Thyroid gland (tissue), 4 donors: ENCODE results near the gene FAM241B.

Experiments
- CTCF ChIP-seq, 6 experiments: fragments of 200-600 bp in 3 of 6; fragments of 450-650 bp in 3 of 6; sonication (generic) in 3 of 6; IDR thresholded peaks; one replicate each; pipeline ENCODE4 v1.5.1; 2016 to 2019; ENCODE audit warnings: antibody characterized with exemption in 6 of 6, mild to moderate bottlenecking in 2 of 6, inconsistent platforms in 1 of 6, moderate library complexity in 1 of 6
- POLR2A ChIP-seq, 2 donors: fragments of 450-650 bp; IDR thresholded peaks; one replicate each; pipeline ENCODE4 v1.6.1; 2017; ENCODE audit warnings: antibody characterized with exemption in 2 of 2, mild to moderate bottlenecking in 2 of 2, moderate library complexity in 1 of 2

- no peak for TF ChIP-seq CTCF (IDR thresholded peaks at IDR 0.05)
- TF ChIP-seq POLR2A (IDR thresholded peaks at IDR 0.05), result no peak
Measured at GRCh38 chr10:69653561-69653960, 23.5 kb downstream of the FAM241B start.
